HG02981 (cell line): ENCODE results near the gene ASTN1.

Experiments used
- ATAC-seq: cut with Tn5 transposase; IDR thresholded peaks from one replicate; pipeline ENCODE4 v1.9.1; 2021; ENCODE audit warnings: mild to moderate bottlenecking, moderate library complexity; ENCODE audit not compliant: unreplicated experiment

ASTN1 gene

DNA sequence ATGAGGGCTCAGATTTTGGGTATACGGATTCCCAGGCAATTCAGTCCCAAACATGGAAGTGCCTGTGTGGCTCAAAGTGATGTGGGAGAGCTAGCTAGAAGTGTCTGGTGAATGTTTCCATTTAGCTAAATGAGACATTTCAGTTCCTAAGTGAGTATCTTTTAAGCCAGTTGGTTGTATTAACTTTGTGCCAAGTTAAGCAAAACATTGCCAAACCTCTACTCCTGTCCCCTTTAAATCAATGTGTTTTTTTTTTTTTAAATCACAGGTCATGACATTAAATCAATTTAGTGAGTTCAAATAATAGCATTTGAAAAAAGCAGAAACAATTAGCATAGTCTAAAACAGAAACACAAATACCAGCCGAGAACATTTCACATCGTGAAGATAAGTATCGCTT, 230.1 kb downstream of the ASTN1 start:
- no peak for ATAC-seq

DNA sequence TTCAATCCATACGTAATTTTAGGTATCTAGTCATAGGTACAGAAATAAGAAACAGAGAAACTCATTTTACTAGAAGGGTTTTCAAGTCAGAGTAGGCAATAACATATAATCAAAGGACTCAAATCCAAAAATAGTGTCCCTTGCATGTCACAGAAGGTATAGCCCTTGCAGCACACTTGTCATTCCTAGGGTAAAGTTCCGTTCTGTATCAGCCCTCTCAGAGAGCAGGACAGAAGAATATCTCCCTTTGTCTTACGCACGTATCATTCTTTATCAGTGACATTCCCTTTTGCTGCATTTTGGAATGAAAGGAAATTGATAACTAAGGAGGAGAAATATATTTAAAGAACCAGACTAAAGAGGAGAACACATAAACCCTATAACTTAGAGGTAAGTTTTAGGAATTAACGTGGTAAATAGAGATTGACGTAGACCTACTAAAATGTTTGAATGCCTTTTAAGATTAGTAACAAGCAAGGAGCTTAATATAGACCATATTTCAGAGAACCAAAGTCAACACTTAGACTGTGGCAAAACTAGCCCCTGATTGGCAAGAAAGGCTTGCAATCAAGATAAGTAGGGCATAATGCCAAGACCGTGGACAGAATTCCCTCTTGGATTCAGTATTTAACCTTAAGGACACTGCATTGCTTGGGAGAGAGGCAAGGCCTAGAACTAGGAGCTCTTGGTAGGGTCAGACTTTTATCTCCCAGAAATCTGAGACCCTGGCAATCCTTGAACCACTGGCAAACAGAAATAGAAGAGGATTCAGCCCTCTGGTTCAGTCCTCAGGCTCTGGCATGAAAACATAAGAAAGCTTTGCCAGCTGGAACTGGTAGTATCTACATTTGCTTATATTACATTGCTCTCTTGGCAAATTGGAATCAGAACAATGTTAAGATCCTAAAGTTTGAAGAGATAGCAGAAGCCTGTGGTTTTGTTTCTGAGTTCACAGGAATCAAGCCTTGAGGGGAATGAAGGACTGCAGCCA, 232.1 kb downstream of the ASTN1 start:
- ATAC-seq = no peak

DNA sequence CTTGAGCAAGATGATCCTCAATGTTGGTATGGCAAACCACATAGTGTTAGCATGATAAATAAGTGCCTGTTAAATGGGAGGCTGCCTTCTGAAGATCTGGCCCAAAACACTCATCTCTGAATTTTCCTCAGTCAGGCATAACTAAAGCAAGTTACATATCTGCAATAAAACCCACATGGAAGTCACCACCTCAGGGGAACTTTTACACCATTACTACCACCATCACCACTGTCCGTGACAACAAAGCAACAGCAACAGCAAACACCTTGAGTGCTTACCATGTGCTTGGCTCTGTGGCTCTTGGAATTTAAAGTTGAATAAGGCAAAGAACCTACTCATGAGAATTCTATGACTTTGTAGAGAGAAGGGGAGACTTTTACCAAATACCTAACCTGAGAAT, 233.0 kb downstream of the ASTN1 start:
- ATAC-seq = no peak

DNA sequence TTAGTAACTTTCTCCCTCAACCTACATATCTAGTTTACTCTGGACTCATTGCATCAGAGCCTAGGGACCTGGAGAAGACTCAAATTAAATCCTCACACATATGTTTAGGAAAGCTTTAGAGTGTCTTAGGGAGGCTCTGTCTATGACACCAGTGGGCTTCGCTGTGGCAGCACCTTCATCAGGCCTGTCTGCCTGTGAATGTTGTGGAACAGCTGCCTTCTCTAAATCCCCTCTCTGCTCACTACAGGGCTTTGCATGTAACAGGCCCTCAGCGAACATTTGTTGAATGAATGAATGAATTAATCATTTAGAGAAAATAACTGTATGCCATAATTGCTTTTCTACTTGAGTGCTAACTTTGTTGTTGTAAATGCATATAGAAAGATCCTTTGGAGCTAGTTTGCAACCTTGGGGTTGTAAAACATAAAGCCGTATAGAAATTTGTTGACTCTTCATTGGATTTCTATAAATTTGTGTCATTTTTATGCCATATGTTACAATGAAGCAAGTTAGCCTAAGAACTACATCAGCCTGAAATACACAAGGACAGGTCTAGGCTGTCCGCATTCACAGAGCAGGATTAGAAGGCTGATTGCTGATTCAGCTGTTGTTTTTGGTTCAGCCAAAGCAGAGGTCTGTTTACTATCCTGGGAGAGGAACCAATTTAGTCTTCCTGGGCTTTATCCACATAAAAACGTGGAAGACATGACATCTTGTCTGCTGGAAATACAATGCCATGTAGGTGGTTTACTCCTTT, 238.0 kb downstream of the ASTN1 start:
- no peak for ATAC-seq

DNA sequence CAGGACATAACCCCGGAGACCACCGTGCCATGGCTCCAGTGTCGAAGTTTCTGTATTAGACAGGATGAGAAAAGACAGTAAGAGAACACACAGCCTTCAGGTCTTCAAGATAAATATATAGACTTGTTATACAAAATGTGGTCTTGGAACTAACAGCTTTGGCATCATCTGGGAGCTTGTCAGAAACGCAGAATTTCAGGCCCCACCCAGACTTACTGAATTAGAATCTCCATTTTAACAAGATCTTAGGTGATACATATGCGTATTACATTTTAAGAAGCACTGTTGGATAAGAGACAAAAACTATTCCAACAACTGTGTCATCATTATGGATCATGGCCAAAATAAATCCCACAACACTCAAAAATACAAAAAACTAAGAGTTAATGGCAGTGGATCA, 239.3 kb downstream of the ASTN1 start:
- no peak for ATAC-seq

DNA sequence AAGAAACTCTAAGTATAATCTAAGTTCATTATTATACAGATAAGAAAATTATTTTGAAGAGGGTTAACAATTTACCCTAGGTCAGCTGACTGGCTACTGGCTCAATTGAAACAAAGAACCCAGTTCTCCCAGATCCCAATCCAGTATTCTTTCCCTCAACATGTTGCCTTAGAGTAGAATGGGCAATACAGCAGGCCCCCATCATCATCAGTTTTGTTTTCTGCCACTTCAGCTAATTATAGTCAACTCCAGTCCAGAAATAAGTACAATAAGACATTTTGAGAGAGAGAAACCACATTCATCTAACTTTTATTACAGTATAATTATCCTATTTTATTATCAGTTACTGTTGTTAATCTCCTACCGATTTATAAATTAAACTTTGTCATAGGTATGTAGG, 241.2 kb downstream of the ASTN1 start:
- ATAC-seq = no peak

DNA sequence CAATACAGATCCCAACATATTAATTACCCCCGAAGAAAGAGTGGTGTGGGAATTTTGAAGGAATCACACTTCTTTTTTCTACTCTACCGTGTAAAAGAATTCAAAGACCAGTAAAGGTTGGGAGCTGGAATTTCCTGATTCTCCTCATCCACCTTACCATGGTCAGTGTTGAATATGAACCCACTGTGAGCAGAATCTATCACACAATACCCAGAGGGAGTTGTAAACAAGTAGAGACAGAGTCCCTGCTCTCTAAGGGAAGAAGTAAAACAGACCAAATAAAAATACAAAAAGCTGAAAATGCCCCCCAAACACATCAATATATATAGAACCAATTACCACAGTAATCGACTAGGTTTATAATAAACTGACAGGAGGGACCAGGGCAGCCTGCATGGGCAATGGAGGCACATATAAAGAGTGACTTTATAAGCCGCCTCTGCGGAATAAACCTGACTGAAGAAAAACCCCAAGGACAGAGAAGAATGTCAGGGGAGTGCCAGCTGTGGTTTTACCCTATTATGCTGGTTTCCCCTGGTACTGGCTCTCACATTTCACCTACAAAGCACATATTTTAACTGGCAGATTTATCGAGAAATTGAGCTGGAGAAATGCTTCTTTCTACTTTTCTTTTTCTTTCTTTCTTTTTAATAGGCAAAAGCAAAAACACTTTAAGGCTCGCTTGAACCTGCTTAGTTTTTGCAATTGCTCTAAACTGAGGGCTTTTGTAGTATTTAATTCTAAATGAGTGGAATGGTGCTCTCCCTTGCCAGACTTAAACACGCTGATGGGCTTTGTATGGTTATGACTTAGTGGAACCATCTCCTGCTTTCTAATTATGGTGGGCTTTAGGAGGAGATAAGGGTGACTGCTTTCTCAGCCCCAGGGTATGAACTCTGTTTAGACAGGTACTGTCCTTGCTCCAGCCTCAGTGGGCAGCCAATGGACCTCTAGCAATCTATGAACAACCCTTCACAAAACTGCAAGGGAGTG, 244.8 kb downstream of the ASTN1 start:
- ATAC-seq = no peak

DNA sequence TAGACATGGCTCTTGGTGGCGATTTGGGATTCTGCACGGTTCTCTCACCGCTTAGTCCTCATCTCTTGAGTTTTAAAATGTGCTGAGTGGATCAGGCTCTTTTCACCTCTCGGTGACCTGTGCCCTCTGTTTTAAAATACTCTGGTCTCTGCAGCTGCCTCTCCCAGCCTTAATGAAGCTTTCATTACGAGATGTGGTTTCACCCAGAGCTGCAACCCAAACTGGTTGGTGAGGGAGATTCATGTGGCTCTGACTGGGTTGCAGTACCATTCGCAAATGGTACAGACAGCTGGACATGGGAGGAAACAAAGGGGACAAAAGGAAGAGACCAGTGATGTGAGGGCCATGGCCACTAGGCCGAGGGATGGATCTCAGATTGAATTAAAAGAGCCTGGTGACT, 258.9 kb downstream of the ASTN1 start:
- ATAC-seq = no peak

DNA sequence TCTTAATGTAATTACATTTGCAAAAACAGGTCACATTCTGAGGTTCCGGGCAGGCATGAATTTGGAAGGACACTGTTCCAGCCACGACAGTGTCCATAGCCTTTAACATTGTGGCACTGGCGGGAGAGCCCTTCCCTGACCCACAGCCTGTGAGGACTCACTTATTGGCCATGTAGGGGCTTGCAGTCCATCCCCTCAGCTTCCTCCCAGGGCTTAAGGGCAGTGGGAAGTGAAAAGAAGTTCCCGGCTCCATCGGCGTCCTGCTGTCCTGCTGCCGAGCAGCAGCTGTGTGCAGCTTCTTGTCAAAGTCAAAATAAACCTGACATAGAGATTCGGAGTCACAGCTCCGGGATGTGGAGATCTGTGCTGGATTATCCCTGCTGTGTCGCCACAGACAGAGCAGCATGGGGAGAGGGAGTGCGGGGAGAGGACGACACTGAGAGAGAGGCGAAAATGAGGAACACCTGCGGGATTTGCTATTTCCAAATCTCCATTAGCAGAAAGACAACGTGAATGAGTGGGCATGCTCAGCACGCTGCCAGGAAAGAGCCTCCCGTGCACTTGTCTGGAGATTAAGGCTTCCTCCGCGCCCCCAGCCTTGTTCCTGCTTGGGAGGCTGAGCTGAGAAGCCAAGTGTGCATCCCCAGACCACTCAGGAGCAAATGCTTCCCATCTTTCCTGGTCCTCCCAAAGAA, 260.3 kb downstream of the ASTN1 start:
- ATAC-seq = no peak

DNA sequence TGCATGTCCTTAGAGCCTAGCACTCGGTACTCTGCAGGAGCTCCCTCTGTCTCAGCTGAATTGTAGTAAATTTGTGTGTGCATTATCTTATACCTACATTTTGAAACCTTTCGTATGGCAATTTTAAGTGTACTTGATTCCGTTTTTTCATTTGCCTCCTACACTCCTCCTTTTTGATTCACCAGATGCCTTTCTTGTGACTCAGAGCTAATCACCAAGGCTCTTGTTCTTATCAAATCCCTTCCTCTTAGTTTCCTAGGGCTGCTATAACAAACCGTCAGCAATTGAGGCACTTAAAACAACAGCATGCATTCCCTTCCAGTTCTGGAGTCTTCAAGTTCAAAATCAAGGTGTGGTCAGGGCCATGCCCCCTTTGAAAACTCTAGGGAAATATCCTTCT, 261.0 kb downstream of the ASTN1 start:
- no peak for ATAC-seq

DNA sequence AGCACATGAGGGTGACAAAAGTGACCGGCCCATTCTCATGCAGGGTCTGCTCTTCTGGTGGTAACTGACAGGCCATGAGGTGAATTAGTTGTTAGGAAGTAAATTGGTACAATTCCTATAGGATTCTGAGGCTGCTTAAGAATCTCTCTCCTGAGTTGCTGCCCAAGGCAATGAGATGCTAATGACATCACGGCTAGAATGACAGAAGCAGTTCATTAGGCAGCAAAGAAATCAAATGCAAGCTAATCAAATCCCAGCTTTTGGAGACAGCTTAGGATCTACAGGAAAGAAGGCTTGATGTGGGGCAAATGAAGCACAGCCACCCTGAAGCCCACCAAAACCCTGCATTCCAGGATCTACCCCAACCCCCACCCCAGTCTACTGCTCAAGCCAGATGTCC, 265.2 kb downstream of the ASTN1 start:
- ATAC-seq = no peak

DNA sequence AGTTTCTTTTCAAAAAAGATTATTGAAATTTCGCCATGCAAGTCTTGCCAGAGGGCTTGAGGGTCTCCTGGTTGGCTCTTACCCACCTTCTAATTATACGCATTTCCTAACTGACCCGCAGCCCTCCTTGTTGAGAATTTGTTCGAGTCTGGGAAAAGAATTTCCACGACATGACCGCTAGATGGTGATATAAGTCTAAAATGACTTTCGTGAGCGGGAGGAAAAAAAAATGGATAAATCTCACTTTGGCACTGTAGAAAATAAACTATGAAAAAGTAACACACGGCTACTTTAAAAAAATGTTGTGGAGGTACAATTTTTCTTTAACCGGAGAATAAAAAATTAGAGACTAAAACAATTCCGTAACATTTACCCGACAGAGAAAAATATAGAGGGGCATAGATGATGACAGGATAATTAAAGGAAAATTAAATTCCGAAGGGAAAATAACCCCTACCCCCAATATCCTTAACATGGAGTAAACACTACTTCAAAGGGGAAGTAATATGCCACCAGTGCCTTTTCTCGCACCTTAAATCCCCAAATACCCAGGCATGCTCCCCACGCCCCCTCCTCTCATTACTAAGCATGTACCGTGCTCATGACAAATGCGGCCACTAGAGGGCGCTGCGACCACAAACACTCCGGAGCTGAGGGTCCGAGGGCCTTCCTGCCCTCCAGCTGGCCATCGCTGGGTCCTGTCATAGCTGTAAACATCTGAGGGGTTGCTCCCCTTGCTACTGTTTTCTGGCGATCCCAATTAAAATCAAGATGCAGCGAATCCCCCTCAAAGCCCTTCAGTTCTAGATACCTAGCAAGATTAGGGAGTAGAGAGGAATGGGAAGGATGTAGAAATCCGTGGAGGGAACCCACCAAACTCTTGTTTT, 266.9 kb downstream of the ASTN1 start:
- no peak for ATAC-seq

DNA sequence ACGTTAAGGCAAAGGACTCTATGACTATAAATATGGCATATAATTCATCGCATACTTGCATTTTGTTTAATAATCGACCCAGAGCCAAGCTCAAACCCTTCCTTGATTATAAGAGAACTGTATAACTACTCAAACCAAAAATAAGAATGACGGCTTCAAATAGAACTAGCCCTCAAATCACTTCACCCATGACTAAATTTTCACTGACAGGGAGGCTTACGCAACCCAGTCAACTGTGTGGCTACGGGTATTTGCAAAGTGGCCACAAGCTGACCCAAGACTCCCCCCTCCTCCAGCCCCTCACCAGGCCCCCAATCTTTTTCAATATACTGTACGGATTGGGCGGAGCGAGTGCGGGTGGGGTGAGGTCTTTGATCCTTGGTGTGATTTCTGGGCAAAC, 268.3 kb downstream of the ASTN1 start:
- ATAC-seq = no peak

DNA sequence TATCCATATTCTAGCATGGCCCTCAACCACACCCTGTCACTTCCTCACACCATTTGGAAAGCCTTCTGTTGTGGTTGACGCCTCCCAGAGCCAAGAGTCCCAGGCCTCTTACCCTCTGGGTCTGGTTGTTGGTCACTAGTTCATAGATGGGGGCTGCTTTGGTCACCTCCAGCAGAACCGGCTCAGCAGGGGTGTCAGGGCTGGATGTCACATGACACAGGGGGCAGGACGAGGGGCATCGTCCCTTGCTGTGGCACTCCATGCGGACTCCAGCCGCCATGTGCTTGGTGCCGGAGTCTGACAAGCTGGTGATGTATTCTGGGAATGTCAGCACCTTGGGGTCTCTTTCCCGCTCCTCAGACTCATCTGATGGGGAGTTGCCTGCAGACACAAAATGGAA, 270.1 kb downstream of the ASTN1 start:
- no peak for ATAC-seq

DNA sequence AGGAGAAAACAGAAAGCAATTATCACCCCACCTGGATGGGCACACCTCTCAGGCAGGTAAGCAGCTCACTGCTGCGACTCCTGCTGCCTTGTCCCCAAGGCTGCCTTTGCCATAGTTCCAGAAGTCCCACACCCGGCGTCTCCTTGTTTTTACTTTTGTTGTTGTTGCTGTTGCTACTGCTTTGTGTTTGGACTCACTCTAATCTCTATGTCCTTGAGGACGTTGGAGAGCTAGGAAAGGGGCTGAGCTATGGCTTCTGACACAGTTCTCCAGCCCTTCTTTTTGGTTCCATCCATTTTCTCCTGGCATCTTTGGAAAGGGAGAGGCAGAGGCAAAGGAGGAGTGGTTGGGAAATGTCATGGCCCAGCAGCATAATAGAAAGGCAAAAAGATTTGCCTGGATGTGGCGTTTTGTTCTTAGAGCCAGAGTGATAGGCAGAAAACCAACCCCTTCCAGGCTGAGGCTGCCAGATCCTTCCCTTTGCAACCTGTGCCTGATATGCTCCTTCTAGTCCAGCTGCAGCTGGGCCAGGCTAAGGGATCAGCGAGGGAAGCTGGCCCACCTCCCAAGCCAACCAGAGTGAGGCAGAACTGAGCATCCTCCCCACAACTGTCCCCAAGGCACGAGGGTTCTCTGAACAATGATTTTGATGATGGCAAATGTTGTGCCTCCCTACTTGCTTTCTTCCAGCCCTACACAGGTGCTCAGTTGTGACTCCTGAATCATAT, 270.7 kb downstream of the ASTN1 start:
- ATAC-seq = no peak

DNA sequence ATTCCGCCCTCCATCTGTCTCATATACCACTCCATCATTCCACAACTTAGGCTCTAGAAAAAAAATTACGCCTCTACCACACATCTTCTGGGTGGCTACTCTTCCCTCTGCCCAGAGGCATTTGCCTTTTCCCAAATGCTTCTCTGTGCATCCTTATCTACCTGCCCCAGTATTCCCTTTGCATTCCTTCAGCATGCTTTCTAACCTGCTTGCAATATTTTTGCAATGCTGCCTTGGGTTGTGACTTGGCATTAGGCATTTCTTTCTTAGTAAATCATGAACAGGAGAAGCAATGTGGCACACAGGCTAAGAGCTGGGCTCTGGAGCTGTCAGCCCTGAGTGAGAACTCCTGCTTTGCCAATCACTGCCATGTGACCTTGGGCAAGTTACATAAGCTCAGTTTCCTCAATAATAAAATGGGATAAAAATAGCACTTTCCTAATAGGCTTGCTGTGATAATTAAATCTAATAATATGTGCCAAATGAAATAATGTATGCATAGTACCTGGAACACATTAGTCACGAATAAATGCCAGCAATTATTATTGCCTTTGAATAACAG, 276.0 kb downstream of the ASTN1 start:
- ATAC-seq = no peak

DNA sequence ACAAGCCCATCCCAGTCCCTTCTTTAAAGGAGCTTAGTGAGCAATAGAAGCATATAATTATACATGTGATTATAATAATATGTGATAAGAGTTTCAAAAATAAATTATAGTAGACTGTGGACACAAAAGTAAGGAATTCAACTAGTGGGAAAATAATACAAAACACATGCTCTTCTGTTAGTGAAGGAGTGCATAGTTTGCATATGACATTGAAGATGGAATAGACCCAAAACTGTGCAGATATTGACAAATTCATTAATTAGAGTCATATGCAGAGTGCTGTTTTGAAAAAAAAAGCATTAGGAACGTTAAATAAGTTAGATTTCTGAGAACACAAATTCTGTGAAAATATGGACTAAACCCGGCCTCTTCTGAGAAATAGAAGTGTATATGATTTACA, 278.8 kb downstream of the ASTN1 start:
- no peak for ATAC-seq

DNA sequence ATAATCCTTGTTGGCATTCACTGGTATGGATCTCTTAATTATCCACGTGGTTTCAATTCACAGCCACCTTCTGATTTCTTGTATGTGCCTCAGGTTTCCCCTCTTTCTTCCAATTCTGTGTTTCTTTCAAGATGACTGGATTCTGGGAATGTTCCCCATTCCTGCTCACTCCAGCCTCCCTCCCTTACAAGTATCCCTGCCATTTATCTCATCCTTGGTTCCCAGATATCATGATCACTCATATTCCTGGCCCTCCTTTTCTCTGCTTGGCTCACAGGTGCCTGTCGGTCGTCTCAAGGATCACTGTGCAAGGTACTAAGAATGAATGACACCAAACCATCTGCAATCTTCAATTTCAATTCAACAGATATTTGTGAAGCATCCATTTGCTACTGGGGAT, 279.2 kb downstream of the ASTN1 start:
- ATAC-seq = no peak
